ENCODE data around the gene MORN4.
"Not testable (repeated sequence)": the region's sequence is repeated elsewhere in the genome, so short reads cannot be mapped to it uniquely, and the experiment has no call there.

The MORN4 gene

GRCh38 chr10:97632949-97633884, at the start of gene MORN4:
MORN4 (minus strand) TSS chr10:97633500; CDS start chr10:97619653, 13,847 bp downstream.
- peak; percentile 93 for FAIRE-seq

GRCh38 chr10:97682042-97682441, 48.7 kb upstream of the MORN4 start:
- FAIRE-seq: no peak
- DNase-seq (ENCODE audit: insufficient read length, low spot score): no peak

More at GRCh38 chr10:97632949-97633884, at the start of gene MORN4:
- DNase-seq (ENCODE audit: insufficient read length, low spot score): peak; percentile 95

GRCh38 chr10:97679594-97679993, 46.3 kb upstream of the MORN4 start:
- DNase-seq (ENCODE audit: insufficient read length, low spot score) (no peak), FAIRE-seq (no peak)

- DNase-seq (ENCODE audit: insufficient read length, low spot score): peak; percentile 77
- peak; percentile 77 for FAIRE-seq
Observed at GRCh38 chr10:97676770-97677581, 43.7 kb upstream of the MORN4 start.

- DNase-seq (ENCODE audit: insufficient read length, low spot score) (no peak), FAIRE-seq (no peak)
Observed at GRCh38 chr10:97675222-97675621, 41.9 kb upstream of the MORN4 start.

- DNase-seq (ENCODE audit: insufficient read length, low spot score) (no peak), FAIRE-seq (peak; percentile 52)
Observed at GRCh38 chr10:97673736-97674525, 40.6 kb upstream of the MORN4 start.

- no peak for DNase-seq (ENCODE audit: insufficient read length, low spot score)
- FAIRE-seq: no peak
Observed at GRCh38 chr10:97669571-97669970, 36.3 kb upstream of the MORN4 start.

- FAIRE-seq: no peak
- no peak for DNase-seq (ENCODE audit: insufficient read length, low spot score)
Observed at GRCh38 chr10:97667463-97667862, 34.2 kb upstream of the MORN4 start.

- FAIRE-seq: no peak
Observed at GRCh38 chr10:97666992-97667391, 33.7 kb upstream of the MORN4 start.

GRCh38 chr10:97664282-97664850, 31.1 kb upstream of the MORN4 start:
- no peak for FAIRE-seq
- no peak for DNase-seq (ENCODE audit: insufficient read length, low spot score)

More at GRCh38 chr10:97666992-97667391, 33.7 kb upstream of the MORN4 start:
- no peak for DNase-seq (ENCODE audit: insufficient read length, low spot score)

- no peak for DNase-seq (ENCODE audit: insufficient read length, low spot score)
- no peak for FAIRE-seq
Observed at GRCh38 chr10:97659589-97659988, 26.3 kb upstream of the MORN4 start.

GRCh38 chr10:97656777-97657176, 23.5 kb upstream of the MORN4 start:
- FAIRE-seq (no peak), DNase-seq (ENCODE audit: insufficient read length, low spot score) (no peak)

- FAIRE-seq: no peak
- no peak for DNase-seq (ENCODE audit: insufficient read length, low spot score)
Observed at GRCh38 chr10:97651773-97652172, 18.5 kb upstream of the MORN4 start.

GRCh38 chr10:97650726-97651125, 17.4 kb upstream of the MORN4 start:
- DNase-seq (ENCODE audit: insufficient read length, low spot score) (no peak), FAIRE-seq (no peak)

- not testable (repeated sequence) for FAIRE-seq; DNase-seq (ENCODE audit: insufficient read length, low spot score)
Observed at GRCh38 chr10:97649405-97649750, 16.1 kb upstream of the MORN4 start.

- peak; percentile 92 for FAIRE-seq
- peak; percentile 85 for DNase-seq (ENCODE audit: insufficient read length, low spot score)
Observed at GRCh38 chr10:97648562-97649404, 15.5 kb upstream of the MORN4 start.

GRCh38 chr10:97647556-97647955, 14.3 kb upstream of the MORN4 start:
- no peak for FAIRE-seq
- DNase-seq (ENCODE audit: insufficient read length, low spot score): no peak

GRCh38 chr10:97644936-97645335, 11.6 kb upstream of the MORN4 start:
- no peak for DNase-seq (ENCODE audit: insufficient read length, low spot score)
- no peak for FAIRE-seq

GRCh38 chr10:97643441-97643985, 10.2 kb upstream of the MORN4 start:
- no peak for FAIRE-seq
- DNase-seq (ENCODE audit: insufficient read length, low spot score): no peak
